Loucy (cell line): Measurements from ENCODE around the gene ZNRF2.

Source experiments
- CTCF ChIP-seq: fragments of 200-600 bp; sonication (generic); conservative IDR thresholded peaks from 2 replicates; pipeline ENCODE4 v1.5.1; 2014; ENCODE audit warnings: mild to moderate bottlenecking, antibody characterized with exemption, low read length
- EZH2phosphoT487 ChIP-seq: fragments of 200-600 bp; IDR thresholded peaks from 2 replicates; pipeline ENCODE4 v1.6.1; 2018; ENCODE audit warnings: antibody characterized with exemption, mild to moderate bottlenecking, moderate library complexity, borderline replicate concordance

GRCh38 chr7:30252885-30253795, 31.3 kb upstream of the ZNRF2 start:
- no peak for TF ChIP-seq CTCF
- no peak for TF ChIP-seq EZH2phosphoT487
